ENCODE measurements around the gene SCPEP1.
"Not testable (repeated sequence)": the region's sequence is repeated elsewhere in the genome, so short reads cannot be mapped to it uniquely, and the experiment has no call there.

SCPEP1 gene, protein sequence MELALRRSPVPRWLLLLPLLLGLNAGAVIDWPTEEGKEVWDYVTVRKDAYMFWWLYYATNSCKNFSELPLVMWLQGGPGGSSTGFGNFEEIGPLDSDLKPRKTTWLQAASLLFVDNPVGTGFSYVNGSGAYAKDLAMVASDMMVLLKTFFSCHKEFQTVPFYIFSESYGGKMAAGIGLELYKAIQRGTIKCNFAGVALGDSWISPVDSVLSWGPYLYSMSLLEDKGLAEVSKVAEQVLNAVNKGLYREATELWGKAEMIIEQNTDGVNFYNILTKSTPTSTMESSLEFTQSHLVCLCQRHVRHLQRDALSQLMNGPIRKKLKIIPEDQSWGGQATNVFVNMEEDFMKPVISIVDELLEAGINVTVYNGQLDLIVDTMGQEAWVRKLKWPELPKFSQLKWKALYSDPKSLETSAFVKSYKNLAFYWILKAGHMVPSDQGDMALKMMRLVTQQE

DNA sequence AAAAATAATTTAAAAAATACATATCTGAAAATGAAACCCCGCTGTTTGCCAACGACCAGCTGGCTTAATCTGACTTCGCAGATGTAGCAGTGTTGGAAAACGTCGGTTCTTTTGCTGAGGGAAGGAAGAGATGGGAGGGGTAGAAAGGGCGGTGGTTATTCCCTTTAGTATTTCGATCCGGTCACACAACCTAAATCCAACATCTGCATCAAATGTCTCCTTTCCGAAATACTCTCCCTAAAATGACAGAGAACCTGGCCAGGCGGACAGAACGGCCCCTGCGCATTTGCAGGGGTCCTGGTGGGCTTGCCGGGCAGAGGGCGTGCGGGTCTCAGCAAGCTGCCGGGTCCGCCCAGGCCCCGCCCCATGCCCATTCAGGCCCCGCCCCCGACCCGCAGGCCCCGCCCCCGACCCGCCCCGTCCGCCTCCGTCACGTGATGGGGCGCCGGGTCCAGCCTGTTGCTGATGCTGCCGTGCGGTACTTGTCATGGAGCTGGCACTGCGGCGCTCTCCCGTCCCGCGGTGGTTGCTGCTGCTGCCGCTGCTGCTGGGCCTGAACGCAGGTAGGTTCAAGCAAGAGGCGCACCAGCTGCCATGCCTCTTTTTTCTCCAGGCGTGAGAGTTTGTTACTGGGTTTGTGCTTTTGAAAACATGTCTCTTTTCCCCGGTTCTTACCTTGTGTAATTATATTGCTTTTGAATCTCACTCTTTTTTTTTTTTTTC lies at the start of gene SCPEP1:
SCPEP1 (plus strand) TSS at position 459 of the 723 bp plus-strand sequence; CDS start at position 488, 29 bp downstream.
- H3K27ac Mint-ChIP-seq: peak within 1 kb of the TSS; percentile 88
- H3K36me3 Mint-ChIP-seq (ENCODE audit: low read depth): peaks cover 5% of the 10 kb centered on the region
- peaks cover 6% of the 10 kb centered on the region for H3K27me3 Mint-ChIP-seq
- peak within 1 kb of the TSS; percentile 87 for H3K4me3 Mint-ChIP-seq
- DNase-seq: peak; percentile 93
- H3K4me1 Mint-ChIP-seq (ENCODE audit: low read depth): peaks cover 17% of the 10 kb centered on the region
- H3K9me3 Mint-ChIP-seq: no peaks in the 10 kb centered on the region

DNA sequence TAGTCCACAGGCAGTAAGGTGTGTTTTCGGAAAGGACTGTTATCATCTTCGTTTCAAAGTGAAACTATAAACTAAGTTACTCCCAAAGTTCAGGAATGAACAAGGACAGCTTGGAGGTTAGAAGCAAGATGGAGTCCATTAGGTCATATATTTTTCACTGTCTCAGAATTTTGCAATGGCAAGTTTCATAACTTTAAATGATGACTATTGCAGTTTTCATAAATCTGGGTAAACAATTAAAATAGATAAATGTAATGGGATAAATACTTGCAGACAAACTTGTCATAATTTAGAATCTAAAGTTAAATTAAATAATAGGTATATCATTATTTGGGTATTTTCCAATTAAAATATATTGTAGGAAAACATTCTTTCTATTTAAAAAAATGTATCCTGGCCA lies 49.3 kb upstream of the SCPEP1 start:
- H3K27ac Mint-ChIP-seq: no peak overlapping the region
- no peaks in the 10 kb centered on the region for H3K27me3 Mint-ChIP-seq
- H3K4me1 Mint-ChIP-seq (ENCODE audit: low read depth): no peaks in the 10 kb centered on the region
- peaks cover 11% of the 10 kb centered on the region for H3K9me3 Mint-ChIP-seq
- H3K36me3 Mint-ChIP-seq (ENCODE audit: low read depth): peaks cover 26% of the 10 kb centered on the region
- H3K4me3 Mint-ChIP-seq: no peak overlapping the region
- no peak for DNase-seq

DNA sequence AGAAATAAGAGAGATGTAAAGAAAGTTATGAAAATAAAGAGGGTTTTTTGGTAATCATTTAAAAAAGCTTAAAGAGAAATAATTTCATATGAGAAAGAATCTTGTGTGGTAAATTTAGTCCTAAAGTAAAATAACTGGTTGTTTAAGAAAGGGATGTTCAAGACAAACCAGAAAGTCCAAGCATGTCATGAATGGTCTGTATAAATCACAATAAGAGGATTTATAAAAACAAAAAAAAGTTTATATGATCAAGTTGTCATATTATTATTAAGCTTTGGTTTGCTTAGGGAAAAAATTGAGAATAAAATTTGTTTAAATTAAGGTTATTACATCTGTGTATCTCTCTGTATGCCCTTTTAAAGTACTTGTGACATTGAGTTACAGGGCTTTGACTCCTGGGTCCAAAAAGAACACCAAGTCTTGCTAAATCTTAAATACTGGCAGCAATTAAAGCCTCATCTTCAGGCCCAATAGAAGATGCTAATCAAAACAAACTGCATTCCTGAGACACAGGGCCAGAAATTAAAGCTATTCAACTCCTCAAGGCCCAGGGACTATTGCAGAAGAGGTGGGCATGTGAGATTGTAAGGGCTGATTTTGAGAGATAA lies 48.5 kb upstream of the SCPEP1 start:
- Mint-ChIP-seq H3K4me3 (no peak overlapping the region), H3K36me3 (ENCODE audit: low read depth) (peaks cover 34% of the 10 kb centered on the region), H3K4me1 (ENCODE audit: low read depth) (peaks cover 4% of the 10 kb centered on the region), H3K9me3 (peaks cover 11% of the 10 kb centered on the region), H3K27ac (no peak overlapping the region), H3K27me3 (no peaks in the 10 kb centered on the region)
- no peak for DNase-seq

DNA sequence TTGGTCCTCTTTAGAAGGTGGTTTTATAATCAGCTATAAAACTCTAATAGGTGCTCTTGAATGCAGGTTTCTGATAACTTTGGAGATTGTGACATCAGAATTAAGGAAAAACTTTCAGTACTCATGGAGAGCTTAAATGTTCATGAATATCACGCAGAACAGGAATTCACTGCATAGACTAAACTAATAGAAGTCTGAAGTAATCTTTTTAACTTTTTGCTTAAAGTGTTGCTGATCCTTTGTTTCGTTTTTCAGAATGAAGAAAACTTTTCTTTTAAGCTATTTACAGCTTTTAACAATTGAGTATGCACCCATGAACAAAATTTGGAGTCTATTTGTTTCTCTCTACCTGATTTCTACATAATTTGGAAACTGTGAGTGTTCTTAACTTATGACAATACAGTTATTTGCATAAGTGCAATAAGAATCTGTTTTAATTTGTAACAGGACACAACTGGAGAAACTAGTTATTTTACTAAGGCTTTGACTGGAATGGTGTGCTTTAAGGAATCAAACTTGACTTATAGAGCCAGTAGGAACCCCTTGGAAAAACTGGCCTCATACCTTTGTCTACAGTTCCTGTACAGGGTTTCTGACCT lies 47.1 kb upstream of the SCPEP1 start:
- Mint-ChIP-seq H3K27ac (no peak overlapping the region), H3K4me3 (no peak overlapping the region), H3K9me3 (peaks cover 11% of the 10 kb centered on the region), H3K36me3 (ENCODE audit: low read depth) (peaks cover 46% of the 10 kb centered on the region), H3K4me1 (ENCODE audit: low read depth) (peaks cover 5% of the 10 kb centered on the region), H3K27me3 (no peaks in the 10 kb centered on the region)
- DNase-seq: no peak

DNA sequence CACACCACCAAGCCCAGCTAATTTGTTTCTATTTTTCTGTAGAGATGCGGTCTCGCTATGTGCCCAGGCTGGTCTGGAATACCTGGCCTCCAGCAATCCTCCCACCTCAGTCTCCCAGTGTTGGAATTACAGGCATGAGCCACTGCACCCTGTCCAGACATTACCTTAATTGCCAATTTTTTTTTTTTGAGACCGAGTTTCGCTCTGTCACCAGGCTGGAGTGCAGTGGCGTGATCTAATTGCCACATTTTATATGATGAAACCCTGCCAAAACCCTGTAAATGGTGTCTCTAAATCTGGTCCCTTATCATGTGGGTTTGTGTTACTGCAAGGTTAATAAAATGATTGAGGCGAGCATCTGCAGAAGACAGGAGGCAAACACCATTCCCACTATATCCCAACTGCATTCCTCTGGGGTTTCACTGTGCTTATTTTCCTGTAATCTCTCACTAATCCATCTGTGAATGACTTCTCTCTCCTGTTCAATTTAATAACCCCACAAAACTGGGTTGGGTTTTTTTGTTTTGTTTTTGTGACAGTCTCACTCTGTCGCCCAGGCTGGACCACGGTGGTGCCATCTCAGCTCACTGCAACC lies 44.7 kb upstream of the SCPEP1 start:
- Mint-ChIP-seq H3K9me3 (peaks cover 11% of the 10 kb centered on the region), H3K36me3 (ENCODE audit: low read depth) (peaks cover 70% of the 10 kb centered on the region)

DNA sequence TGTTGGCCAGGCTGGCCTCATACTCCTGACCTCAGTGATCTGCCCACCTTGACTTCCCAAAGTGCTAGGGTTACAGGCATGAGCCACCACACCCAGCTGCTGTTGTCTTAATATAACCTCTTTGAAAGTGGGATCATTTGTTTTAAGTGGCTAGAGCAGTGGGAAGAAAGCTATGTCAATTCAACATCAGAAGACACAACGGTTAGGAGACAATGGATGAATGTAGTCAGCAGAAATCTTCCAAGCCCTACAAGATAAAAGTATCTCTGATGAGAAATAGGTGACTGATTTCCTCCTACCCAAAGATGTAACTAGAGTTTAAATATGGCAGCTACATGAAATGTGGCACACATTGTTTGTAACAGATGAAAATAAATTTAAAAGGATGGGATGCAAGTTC lies 44.1 kb upstream of the SCPEP1 start:
- Mint-ChIP-seq H3K4me1 (ENCODE audit: low read depth) (peaks cover 20% of the 10 kb centered on the region), H3K27ac (no peak overlapping the region), H3K27me3 (no peaks in the 10 kb centered on the region), H3K4me3 (no peak overlapping the region), H3K9me3 (peaks cover 11% of the 10 kb centered on the region), H3K36me3 (ENCODE audit: low read depth) (peaks cover 76% of the 10 kb centered on the region)
- DNase-seq: no peak

More for the DNA sequence above, 44.7 kb upstream of the SCPEP1 start:
- H3K27ac Mint-ChIP-seq: no peak overlapping the region
- peaks cover 16% of the 10 kb centered on the region for H3K4me1 Mint-ChIP-seq (ENCODE audit: low read depth)
- no peaks in the 10 kb centered on the region for H3K27me3 Mint-ChIP-seq
- no peak for DNase-seq
- no peak overlapping the region for H3K4me3 Mint-ChIP-seq

DNA sequence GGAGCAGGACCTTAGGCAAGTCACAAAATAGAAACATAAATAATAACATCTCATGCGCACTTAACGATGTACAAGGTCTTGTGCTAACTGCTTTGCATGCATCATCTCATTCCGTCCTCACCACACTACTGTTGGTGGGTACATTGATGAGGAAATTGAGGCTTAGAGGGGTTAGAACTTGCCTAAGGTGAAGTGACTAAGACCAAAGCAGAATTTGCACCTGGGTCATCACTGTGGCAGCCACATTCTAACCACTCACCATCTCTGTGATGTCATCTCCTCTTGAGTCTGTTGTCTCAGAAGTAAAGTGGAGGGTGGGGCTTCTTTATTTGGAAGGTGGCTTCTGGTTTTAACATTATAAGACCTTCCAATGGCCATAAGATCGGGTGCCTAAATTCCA lies 43.7 kb upstream of the SCPEP1 start:
- no peak overlapping the region for H3K4me3 Mint-ChIP-seq
- H3K36me3 Mint-ChIP-seq (ENCODE audit: low read depth): peaks cover 78% of the 10 kb centered on the region
- no peak for DNase-seq
- H3K9me3 Mint-ChIP-seq: peaks cover 11% of the 10 kb centered on the region
- no peak overlapping the region for H3K27ac Mint-ChIP-seq
- no peaks in the 10 kb centered on the region for H3K27me3 Mint-ChIP-seq
- peaks cover 20% of the 10 kb centered on the region for H3K4me1 Mint-ChIP-seq (ENCODE audit: low read depth)

DNA sequence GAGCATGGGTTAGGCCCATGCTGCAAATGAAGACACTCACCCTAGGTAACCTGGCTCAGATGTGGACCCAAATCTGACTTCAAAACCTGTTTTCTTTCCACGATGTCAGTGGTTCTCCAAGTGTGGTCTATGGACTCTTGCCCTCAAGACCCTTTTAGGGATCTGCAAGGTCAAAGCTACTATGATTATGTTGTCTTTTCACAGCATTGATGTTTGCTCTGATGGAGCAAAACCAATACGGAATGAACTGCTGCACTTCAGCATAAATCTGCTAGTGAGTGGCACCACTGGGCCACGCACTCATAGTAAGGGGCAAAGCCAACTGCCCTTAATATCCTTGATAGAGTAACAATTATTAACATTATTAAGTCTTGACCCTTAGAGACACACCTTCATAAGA lies 42.5 kb upstream of the SCPEP1 start:
- Mint-ChIP-seq H3K36me3 (ENCODE audit: low read depth) (peaks cover 81% of the 10 kb centered on the region), H3K9me3 (peaks cover 7% of the 10 kb centered on the region), H3K27me3 (no peaks in the 10 kb centered on the region), H3K27ac (no peak overlapping the region), H3K4me3 (no peak overlapping the region), H3K4me1 (ENCODE audit: low read depth) (peaks cover 22% of the 10 kb centered on the region)
- DNase-seq: no peak

DNA sequence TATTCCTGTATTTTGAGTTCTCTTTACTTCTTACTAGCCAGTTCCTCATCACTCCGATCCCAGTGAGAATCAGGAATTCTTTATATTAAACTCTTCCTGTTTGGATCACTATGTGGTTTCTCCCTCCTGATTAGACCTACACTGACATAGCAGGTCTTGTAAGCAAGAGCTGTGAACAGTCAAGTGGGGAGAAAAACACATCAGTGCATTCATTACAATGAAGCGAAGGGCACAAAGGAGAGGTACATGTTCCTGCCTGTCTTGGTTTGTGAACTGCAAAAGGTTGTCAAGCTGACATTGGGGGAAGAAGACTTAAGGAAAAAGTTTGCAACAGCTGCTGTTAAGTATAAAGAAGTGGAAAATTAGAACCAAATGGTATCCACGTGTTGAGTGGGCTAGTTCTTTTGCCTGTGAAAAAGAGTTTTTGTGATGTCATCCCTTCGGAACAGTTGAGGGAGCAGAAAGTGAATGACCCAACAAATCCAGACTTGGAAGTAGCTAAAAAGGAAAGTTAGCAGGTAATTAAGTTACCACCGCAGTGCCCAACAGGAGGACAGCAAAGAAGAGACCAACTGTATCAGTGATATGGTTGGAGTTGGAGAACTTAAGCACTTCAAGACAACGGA lies 41.1 kb upstream of the SCPEP1 start:
- H3K4me3 Mint-ChIP-seq: no peak overlapping the region
- H3K9me3 Mint-ChIP-seq: no peaks in the 10 kb centered on the region
- H3K27me3 Mint-ChIP-seq: no peaks in the 10 kb centered on the region
- no peak for DNase-seq
- no peak overlapping the region for H3K27ac Mint-ChIP-seq
- H3K4me1 Mint-ChIP-seq (ENCODE audit: low read depth): peaks cover 22% of the 10 kb centered on the region
- peaks cover 83% of the 10 kb centered on the region for H3K36me3 Mint-ChIP-seq (ENCODE audit: low read depth)

DNA sequence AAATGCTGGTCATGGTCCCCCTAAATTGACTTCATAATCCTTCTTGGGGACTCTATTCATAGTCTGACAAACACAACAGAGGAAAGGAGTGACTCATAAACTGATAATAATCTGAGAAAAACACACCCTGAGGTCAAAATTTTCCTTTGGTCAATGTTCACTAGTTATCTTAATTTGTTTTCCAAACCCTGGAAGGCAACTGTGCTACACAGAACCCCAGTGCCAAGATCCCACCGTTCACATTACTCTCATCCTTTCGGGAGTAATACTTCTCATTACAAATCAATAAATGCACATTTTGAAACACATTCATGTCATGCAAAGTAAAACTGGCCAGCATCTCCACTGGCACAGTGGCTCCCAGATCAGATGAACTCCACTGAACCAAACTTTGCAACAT lies 40.2 kb upstream of the SCPEP1 start:
- H3K4me1 Mint-ChIP-seq (ENCODE audit: low read depth): peaks cover 22% of the 10 kb centered on the region
- no peak for DNase-seq
- H3K4me3 Mint-ChIP-seq: no peak overlapping the region
- H3K27me3 Mint-ChIP-seq: no peaks in the 10 kb centered on the region
- peak overlapping the region; percentile 7 for H3K27ac Mint-ChIP-seq
- H3K36me3 Mint-ChIP-seq (ENCODE audit: low read depth): peaks cover 86% of the 10 kb centered on the region
- no peaks in the 10 kb centered on the region for H3K9me3 Mint-ChIP-seq

DNA sequence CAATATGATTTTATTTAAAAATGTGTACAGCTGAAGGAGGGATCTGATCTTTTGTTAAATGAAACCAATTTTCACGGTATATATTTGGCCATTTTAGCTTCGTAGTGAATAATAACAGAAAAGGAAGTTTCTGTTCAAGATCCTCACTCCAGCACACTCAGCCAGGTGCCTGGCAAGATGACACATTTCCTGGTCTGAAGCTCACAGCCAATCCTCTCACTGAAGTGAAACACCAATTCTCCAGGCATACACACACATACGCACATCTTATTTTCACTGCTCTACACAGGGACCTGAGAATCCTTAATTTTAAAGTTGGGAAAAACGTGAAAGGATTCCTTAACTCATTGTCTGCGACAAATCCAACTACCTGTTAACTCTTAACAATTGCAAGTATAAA lies 39.7 kb upstream of the SCPEP1 start:
- not testable (repeated sequence) for H3K9me3 Mint-ChIP-seq
- peak overlapping the region; percentile 11 for H3K27ac Mint-ChIP-seq

DNA sequence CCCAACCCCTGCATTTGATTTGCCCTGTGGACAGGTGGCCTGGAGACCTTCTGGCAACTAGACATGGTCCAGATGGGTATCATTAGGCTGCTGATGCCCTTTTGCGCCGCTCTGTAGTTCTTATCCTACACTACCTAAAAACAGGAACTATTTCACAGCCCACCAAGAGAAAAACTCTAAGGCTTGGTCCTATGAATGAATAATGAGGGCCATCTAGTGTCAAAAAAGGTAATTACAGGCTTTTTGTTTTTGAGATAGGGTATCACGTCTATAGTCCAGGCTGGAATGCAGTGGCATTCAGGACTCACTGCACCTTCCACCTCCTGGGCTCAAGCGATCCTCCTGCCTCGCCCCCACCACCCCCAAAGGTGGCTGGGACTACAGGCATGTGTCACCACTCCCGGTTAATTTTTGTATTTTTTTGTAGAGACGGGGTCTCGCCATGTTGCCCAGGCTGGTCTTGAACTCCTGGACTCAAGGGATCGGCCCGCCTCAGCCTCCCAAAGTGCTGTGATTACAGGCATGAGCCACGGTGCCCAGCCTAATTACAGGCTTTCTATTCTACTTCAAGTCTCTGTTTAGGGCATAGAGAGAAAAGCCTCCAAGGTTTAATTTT lies 38.0 kb upstream of the SCPEP1 start:
- no peak overlapping the region for H3K4me3 Mint-ChIP-seq
- peaks cover 24% of the 10 kb centered on the region for H3K4me1 Mint-ChIP-seq (ENCODE audit: low read depth)
- peaks cover 90% of the 10 kb centered on the region for H3K36me3 Mint-ChIP-seq (ENCODE audit: low read depth)
- H3K27me3 Mint-ChIP-seq: no peaks in the 10 kb centered on the region
- H3K9me3 Mint-ChIP-seq: no peaks in the 10 kb centered on the region
- H3K27ac Mint-ChIP-seq: peak overlapping the region; percentile 38
- DNase-seq: peak; percentile 38

More for the DNA sequence above, 39.7 kb upstream of the SCPEP1 start:
- H3K4me3 Mint-ChIP-seq, H3K27me3 Mint-ChIP-seq, DNase-seq: not testable (repeated sequence)
- H3K4me1 Mint-ChIP-seq (ENCODE audit: low read depth): peaks cover 22% of the 10 kb centered on the region
- H3K36me3 Mint-ChIP-seq (ENCODE audit: low read depth): peaks cover 90% of the 10 kb centered on the region

DNA sequence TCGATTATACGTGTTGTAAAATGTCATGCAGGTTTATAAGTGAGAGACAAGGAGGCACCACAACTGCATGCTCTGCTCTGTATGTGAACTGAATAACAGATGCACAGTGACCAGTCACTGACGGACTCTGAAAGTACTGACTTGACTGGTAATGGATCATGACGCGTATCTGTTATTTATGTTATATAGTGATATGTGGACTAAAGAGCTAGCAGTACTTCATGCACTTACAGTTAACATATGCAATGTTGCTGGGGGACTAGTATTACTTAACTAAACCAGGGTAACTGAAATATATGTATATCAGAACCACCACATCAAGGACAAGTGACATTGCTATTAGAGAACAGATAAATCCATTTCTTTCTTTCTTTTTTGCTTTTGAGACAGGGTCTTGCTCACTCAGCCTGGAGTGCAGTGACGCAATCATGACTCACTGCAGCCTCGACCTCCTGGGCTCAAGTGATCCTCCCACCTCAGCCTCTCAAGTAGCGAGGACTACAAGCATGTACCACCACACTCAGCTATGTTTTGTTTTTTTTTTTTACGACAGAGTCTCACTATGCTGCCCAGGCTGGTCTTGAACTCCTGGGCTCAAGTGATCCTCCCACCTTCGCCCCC lies 34.3 kb upstream of the SCPEP1 start:
- DNase-seq: no peak
- no peak overlapping the region for H3K4me3 Mint-ChIP-seq
- H3K27me3 Mint-ChIP-seq: no peaks in the 10 kb centered on the region
- no peaks in the 10 kb centered on the region for H3K9me3 Mint-ChIP-seq
- H3K36me3 Mint-ChIP-seq (ENCODE audit: low read depth): peaks cover 89% of the 10 kb centered on the region
- H3K4me1 Mint-ChIP-seq (ENCODE audit: low read depth): peaks cover 10% of the 10 kb centered on the region
- peak overlapping the region; percentile 76 for H3K27ac Mint-ChIP-seq
